Suprapubic skin (tissue), 3 donors: ENCODE data around the gene C14orf180.

Experiments
- CTCF ChIP-seq, 2 donors: fragments of 200-600 bp in 1 of 2; fragments of 450-650 bp in 1 of 2; sonication (generic) in 1 of 2; IDR thresholded peaks; one replicate each; pipeline ENCODE4 v1.5.1; 2016 to 2019; ENCODE audit warnings: antibody characterized with exemption in 2 of 2, mild to moderate bottlenecking in 1 of 2, moderate library complexity in 1 of 2
- POLR2A ChIP-seq, 2 donors: fragments of 450-650 bp; IDR thresholded peaks; one replicate each; pipeline ENCODE4 v1.6.1; 2017; ENCODE audit warnings: antibody characterized with exemption in 2 of 2, mild to moderate bottlenecking in 2 of 2, moderate library complexity in 2 of 2

- TF ChIP-seq CTCF (IDR thresholded peaks at IDR 0.05) = no peak
- TF ChIP-seq POLR2A (IDR thresholded peaks at IDR 0.05) = no peak
Measured at GRCh38 chr14:104637546-104638003, 58.0 kb downstream of the C14orf180 start.
